Stimulated activated CD8-positive, alpha-beta memory T cell treated with anti-CD3 and anti-CD28 coated beads, Interleukin-15, amount 100 ng/mL, for 48 hours (primary cell): ENCODE results near the gene TPP2.

Source experiments
- DNase-seq, 2 donors: peaks; one replicate each; pipeline ENCODE4 v3.0.0-alpha.2; 2020; ENCODE audit warnings: low read depth in 2 of 2

TPP2 gene

DNA sequence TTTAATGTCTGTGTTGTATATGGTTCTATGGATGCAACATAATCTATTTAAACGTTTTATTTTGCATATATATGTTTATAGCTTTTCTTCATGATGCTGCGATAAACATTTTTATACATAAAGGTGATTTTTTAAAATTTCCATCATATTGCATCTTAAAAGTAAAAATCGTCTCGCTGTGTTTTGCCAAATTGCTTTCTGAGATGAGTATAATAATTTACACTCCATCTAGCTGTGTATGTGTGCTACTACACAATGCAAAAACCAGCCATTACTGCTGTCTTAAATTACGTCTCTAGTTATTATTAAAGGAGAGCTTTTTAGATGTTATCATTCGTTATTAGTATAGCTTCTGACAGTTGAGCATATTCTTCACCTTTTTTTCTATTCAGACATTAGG, 60.8 kb downstream of the TPP2 start:
- no peak for DNase-seq

DNA sequence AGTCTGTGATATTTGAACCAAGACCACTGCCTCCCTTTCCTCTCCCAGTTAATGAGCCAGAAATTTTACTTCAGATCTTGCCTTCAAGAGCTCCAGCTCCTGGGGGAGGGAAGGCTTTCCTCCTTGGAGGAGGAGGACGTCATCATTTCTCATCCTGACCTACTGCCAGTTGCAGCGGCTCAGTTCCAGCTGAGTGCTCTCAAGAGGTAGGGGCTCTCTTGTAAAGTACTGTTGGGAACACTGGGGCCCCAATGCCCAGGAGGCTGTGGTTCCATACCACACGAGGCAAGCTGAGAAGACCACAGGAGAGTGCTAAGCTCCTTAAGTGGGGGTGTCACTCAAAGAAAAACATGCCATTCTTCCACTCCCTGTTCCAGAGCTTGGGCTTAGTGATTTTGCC, 61.9 kb downstream of the TPP2 start:
- DNase-seq = no peak

DNA sequence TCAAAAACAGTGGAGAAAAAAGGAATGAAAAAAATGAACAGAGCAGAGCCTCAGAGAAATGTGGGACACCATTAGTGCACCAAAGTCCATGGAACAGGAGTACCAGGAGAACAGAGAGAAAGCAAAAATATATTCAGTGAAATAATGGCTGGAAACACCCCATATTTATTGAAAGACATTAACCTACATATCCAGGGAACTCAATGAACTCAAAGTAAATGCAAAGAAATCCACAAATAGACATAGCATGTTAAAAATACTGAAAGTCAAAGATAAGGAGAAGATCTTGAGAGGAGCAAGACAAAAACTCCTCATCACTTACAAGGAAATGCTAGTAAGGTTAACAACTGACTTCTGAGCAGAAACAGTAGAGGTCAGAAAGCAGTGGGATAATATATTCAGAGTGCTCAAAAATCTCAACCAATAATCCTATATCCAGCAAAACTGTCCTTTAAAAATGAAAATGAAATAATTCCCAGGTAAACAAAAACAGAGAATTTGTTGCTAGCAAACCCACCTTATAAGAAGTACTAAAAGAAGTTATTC, 62.5 kb downstream of the TPP2 start:
- no peak for DNase-seq

DNA sequence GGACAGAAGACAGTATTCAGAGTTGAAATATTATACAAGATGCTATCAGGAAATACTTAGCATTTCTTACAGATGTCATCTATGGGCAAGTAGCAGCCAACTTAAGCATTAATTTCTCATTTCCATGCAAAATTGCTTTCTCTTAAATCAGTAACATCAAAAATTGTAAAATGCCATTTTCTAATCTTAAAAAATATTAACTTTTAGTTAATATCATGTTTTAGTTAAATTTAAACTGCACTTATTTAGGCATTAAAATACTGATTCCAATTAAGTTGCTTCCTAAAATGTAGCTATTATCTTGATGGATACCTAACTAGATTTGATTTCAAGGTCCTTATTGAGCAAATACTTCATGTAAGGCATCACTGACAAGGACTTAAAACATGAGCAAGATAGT, 70.2 kb downstream of the TPP2 start:
- no peak for DNase-seq

DNA sequence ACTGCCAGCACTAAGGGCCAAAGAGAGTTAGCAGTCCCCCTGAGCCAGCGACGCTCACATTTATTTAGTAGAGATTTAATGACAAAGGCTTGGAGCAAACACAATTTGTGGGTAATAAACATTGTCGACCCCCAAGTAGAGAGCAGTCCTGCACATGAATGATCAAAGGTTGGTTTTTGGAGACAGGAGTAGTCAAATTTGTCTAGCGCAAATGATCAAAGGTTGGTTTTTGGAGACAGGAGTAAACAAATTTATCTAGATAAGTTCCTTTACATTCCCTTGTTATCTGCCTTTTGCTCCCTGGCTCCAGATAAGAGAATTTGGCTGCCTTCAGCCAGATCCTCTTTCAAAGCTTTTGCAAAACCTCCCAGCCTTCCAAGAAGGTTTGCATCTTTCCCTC, 71.1 kb downstream of the TPP2 start:
- DNase-seq = no peak

DNA sequence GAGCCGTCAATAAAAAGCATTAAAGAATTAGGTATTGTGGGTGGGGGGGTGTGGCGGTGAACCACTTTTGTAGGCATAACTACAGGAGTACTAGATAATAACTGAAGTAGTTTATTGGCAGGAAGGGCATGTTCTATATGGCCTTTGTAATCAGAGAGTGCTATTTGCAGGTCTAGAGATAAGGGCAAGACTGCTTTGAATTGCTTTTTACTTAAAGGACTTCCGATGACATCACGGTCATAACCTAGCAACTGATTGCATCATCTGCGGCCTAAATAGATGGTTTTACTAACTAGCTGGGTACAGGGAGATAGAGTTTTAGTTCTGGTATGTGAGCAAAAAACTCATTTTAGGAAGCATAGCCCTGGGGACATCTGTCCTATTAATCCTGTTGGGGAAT, 73.3 kb downstream of the TPP2 start:
- DNase-seq = no peak

DNA sequence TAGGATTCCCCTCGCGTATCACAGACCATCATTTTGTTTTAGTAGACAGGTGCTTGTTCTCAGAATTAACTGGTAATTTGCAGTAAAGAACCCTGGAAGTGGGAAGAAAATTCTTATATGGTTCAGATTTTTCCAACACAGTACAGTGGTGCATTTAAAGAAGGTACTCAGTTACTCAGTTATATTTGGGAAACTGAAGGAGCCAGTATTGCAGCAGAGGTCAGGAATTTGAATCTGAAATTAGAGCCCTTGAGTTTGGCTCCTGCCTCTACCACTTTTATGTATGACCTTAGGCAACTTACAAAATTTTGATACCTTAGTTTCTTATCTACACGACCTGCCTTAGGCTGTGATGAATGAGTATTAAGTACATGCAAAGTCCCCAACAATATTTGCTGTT, 78.3 kb downstream of the TPP2 start:
- no peak for DNase-seq

DNA sequence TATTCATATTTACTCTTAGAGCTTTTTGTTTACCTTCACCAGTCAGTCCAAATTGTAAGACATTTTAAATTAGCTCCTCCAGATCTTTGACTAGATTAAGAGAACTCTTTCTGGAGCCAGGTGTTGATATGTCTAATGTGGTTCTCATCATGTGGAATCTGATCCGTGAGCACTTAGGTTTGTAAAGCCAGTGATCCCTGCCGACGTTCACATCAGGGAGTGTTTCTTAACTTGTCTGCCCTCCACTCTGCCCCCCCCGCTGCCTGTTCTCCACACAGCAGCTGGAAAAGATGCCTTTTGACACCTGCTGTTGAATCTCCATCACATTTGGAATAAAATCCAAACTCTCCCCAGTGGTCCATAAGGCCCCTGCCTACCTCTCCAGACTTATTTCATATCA, 80.3 kb downstream of the TPP2 start:
- DNase-seq = no peak

DNA sequence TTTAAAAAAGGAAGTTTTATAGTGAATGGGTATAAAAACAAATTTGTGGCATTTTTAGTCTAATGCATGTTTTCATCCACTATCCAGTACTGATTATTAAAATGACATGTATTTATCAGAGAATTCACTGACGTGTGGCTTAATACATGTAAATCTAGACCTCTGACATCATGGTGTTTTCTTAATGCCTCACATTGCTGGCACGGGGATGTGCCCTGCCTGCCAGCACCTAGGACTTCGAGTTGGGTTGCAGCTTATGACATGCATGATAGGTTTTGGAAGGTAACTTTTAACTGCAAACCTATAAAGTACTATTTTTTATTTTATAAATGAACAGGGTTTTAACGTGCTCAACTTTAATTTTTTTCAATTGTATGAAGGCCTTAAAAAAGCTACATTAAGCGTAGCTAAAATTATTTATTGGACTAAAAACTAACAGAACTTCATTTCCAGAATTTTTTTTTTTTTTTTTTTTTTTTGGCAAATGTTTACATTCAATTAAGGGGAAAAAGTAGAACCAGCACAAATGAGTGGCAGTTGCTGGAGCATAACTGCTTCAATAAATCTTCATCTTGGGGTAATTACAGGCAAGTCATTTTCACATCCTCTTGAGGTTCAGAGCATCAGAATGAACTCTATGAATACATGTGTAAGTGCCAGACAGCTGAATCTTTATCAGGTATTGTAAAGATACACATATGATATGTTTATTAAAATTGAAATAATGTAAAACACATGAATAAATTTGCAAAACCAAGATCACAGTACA, 81.7 kb downstream of the TPP2 start:
- no peak for DNase-seq

DNA sequence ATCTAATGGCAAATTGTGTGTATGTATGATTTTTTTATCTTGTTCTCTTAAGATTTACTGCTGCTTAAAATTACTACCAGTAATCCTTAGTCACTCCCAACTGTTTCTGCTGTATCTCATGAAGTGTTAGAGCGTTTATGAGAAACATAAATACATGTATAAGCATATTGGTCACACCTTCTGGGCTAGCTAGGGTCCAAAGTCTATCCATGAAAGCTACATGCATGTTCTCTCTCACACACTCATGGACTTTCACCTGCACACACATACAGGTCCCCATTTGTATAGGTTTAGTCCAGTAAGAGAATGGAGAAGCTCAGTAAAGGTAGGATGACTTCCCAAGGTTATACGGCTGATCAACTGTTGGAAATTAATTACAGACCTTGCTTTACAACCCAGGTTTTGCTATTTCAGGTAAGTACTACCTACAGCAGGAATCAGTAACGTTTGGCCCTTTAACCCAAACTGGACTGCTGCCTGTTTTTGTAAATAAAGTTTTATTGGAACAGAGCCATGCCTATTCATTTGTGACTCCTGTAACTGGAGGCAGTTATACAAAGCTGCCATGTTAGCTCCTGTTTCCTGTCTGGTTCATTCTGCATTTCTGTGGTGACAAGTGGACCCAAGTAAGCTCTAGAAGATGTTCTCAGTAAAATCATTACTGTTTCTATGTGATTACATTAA, 82.8 kb downstream of the TPP2 start:
- DNase-seq = no peak

DNA sequence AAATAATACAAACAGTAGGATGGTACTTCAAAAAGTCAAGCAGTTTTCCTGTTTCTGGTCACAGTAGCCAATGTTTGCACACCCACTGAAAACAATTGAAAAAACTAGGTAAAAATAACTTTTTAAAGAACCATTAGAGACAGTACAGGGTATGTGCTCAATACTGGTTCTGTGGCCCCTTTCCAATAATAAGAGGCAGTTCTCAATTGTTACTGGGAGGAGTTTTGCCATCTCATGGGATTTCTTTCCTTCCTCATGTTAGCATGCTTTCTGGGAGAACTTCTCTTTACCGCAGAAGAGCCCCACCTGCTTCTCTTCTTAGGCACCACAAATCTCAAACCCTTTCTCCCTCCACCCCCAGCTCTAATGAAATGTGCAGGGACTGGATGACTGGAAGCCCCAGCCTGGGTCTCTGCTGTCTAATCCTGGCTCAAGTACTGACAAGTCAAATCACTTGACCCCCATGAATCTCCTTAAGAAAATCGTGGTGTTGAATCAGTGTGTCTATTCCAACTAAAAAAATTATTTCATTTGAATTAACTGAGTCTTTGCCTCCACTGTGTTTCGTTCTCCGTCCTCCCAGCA, 83.4 kb downstream of the TPP2 start:
- no peak for DNase-seq

DNA sequence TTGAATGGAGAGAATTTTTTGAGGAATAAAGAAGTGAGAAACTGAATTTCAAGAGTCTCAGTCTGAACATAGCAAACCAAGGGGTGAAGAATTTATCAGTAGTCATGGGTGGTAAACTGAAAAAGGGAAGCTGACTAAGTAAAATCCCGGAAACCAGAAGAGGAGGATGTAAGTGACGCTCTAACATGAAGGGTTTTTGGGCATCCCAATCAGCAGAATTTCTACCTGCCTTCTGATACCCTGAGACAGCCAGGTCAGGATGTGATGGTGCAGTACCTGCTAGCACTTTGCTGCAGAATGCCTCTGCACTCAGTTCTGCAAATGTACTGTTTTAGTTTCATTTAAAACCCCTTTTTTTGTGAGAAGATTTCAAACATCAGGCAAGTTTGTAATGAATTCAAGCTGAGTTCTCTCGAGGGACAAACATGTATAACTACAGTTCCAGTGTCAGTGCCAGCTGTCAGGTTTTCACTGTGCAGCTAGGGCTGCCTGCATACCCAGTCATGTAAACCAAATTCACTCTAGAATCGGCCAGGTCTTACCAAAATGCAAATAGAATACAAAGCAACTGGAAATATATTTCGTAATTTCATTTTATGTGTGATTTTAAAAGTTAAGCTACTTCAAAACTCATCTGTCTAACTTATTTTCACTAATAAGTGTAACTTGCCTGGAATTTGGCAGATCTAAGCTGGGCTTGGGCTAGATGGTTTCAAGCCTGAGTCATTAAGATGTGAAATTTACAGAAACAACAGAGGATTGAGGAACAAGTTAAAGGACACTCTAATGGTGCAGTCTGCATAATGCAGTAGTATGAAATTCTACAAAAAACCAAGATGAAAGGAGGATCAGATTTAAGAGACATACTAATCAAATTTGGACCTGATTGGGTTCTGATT, 84.3 kb downstream of the TPP2 start:
- no peak for DNase-seq

DNA sequence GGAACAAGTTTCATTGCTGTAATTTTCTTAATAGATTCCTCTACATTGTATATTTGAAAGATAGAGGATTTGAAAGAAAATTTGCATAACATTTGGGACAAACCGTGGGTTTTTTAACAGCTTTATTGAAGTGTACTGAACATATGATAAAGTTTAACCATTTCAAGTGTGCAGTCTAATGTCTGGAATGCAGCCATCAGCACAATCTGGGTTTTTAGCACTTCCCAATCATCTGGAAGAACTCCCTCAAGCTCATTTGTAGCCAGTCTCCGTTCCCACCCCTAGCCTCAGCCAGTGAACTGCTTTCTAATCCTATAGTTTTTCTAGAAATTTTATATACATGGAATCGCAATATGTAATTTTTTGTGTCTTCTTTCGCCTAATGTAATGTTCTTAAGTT, 85.4 kb downstream of the TPP2 start:
- no peak for DNase-seq

DNA sequence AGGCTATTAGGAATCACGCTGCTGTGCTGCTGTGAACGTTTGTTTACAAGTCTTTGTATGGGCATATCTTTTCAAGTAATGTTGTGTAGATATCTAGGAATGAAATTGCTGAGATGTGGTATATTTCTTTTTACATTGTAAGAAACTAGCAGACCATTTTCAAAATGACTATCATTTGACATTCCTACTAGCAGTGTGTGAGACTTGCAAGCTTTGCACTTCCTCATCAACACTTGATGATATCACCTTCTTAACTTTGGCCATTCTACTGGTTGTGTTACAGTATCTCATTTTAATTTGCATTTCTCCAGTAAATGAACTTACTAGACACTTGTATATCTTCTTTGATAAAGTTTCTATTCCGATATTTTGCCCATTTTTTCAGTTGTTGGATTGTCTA, 85.9 kb downstream of the TPP2 start:
- DNase-seq = no peak

DNA sequence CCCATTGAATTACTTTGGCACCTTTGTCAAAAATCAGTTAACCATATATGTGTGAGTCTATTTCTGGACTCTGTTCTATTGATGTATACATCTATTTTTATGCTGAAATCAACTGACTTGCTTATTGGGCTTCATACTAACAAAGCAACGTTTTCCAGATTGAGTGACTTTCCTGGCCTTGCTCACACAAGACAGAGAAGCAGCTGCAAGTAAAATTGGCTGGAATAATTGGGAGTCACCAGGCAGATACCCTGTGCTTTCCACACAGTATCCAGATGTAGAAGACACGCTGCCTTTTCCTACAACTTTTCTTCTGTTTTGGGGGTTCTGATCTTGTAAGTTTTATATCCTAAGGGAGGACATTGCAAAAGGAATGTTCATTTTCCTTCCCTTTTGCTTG, 86.9 kb downstream of the TPP2 start:
- no peak for DNase-seq

DNA sequence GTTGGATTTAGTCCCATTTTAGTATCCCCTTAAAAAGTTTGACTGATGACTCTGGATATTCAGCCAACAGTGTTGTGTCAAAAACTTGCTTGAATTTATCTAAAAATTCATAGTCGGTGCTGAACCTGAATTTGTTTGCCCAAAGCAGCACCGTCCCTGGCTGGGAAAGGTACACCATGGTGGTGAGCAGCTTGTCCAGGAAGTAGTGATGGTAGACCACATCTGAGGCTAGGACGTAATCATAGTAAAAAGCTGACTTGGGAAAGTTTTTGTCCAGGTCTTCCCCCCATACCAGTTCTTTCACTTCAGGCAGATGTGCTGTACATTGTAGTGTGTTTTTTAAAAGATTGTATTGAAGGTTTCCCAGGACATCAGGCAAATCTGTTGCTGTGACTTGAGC, 89.2 kb downstream of the TPP2 start:
- no peak for DNase-seq

DNA sequence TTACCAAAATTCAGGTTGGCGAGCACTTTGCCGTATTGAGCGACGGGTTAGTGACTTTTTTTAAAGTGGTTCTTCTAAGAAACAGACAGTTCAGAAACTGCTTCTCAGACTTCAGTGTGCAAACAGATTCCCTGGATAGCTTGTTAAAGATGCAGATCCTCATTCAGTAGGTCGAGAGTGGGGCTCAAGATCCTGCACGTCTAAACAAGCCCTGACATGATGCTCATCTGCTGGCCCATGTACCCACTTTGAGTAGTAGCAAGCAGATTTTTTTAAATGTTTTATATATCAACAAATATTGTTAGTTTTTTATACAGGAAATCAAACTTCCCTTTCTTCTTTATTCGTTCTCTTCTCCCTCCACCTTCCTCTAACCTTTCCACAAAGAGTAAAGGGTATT, 90.7 kb downstream of the TPP2 start:
- no peak for DNase-seq

DNA sequence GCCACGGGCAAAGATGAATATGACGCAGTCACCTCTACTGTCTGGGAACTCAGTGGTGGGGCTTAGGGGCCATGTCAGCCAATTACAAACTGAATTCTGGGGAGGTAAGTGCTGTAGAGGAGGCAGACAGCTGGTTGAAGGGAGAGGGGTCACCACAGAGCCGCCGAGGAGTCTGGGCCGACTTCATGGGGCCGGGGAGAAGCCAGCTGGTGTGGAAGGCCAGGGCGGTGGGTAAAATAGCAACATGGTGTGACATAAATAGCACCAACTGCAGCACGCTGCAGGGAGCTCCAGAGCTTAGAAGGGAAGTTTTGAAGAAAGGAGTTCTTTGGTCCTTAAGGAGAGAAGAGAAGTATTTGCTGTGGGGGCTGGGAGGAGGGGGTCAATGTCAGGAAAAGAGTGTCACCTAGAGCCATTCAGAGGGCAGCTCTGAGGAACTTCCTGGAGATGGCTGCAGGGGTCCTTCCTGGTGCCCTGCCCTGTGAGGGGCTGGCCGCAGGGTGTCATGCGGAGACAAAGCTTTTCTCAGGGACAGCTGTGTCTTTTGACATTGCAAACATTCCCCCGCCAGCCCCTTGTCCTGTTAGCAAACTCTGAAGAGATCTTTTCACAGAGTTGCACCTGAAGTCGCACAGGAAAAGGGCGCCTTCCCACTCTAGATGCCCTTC, 91.7 kb downstream of the TPP2 start:
- DNase-seq = no peak

DNA sequence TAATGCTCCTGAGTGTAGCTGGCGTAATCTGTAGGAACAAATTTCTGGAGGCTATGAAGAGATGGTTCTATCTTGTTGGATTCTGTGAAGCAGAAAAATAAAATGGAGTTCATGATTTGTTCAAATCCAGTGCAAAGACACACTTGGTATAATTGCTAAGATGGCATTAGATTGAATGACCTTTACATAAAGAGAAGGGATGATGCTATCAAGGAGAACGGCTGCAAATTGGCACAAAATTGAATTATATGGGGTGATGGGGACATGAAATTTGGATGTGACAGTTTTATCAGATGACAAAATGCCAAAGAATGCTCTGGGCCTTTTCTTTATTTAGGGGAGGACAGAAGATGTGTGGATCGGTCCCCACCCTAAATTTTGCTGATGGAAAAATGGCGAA, 94.1 kb downstream of the TPP2 start:
- no peak for DNase-seq

DNA sequence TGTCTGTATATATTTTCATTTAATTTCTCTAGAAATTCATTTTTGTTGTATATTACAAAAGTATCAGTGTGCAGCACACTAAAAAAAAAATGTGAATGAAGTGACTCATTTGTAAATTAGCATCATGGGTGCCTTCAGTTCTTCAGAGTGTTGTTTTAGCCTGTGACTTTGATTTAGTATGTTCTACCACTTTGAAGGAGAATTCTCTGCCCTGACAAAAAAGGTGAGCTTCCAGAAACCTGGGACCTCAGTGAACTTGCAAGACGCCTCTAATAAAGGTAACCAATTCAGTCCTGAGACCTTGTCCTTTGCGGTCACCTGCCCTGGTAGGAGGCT, 95.7 kb downstream of the TPP2 start:
- DNase-seq = no peak

DNA sequence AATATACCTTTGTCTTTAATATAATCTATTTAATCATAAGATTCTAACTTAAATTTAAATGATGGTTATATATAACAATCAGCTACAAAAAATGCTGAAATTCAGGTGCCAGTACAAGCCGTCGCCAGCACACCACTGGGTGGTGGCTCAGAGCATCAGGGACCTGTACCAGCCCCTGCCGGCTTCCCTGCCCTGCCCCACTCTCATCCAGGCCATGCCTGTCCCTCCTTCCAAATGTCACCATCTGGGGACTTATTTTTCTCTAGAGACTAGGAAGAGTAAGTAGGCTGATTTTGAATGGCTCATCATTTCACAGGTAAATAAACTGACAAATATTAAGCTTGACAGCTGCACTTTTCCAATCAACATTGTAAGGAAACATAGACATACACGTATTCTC, 96.5 kb downstream of the TPP2 start:
- no peak for DNase-seq

DNA sequence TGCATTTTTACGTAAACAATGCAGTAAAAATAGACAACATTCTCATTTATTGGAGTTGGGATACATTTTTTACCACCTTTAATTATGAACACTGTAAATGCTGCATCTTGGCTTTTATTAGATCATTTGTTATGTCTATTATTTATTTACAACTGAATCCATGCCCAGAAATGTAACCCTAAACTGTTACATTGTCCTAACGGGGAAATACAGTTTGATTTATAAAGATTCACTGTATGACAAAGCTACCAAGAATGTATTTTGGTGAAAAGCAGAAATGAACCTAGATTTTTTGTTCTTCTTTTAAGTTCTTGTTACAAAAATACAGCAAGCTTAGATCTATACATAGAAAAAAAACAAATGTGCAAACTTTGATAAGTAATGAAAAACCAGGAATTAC, 97.0 kb downstream of the TPP2 start:
- no peak for DNase-seq
